ENCODE measurements around the gene GIT2.
"Not testable (repeated sequence)": the region's sequence is repeated elsewhere in the genome, so short reads cannot be mapped to it uniquely, and the experiment has no call there.

Gene GIT2

DNA sequence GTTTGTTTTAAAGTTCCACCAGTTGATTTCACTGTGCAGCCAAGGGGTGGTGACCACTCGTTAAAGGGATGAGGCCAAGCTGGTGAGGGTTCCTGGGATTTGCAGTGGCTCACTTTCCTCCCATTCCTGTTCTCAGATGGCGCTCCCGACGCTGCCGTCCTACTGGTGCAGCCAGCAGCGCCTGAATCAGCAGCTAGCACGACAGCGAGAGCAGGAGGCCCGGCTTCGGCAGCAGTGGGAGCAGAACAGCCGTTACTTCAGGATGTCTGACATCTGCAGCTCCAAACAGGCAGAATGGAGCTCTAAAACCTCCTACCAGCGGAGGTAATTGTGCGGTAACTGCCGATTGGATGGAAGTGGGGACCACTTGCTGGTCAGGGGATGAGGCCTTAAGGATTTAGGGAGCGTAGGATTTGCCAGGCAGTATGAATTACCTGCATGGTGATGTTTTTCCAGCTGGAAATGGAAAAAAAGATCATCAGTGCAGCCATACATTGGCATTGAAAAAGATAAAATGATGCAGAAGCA lies 93.2 kb downstream of the GIT2 start:
- H3K27me3 ChIP-seq (ENCODE audit: low read depth), result no peaks in the 10 kb centered on the region
- in situ Hi-C loops (cut with MboI; ENCODE audit: low sequenced_read_pairs), result no loop called here
- H3K36me3 ChIP-seq (replicated peaks), result peaks cover 47% of the 10 kb centered on the region
- no peaks in the 10 kb centered on the region for H3K9me3 ChIP-seq
- H3K4me3 ChIP-seq, result no peak overlapping the region
- peaks cover 18% of the 10 kb centered on the region for H3K4me1 ChIP-seq
- no peak for DNase-seq (ENCODE audit: low spot score in 2 of 2)

DNA sequence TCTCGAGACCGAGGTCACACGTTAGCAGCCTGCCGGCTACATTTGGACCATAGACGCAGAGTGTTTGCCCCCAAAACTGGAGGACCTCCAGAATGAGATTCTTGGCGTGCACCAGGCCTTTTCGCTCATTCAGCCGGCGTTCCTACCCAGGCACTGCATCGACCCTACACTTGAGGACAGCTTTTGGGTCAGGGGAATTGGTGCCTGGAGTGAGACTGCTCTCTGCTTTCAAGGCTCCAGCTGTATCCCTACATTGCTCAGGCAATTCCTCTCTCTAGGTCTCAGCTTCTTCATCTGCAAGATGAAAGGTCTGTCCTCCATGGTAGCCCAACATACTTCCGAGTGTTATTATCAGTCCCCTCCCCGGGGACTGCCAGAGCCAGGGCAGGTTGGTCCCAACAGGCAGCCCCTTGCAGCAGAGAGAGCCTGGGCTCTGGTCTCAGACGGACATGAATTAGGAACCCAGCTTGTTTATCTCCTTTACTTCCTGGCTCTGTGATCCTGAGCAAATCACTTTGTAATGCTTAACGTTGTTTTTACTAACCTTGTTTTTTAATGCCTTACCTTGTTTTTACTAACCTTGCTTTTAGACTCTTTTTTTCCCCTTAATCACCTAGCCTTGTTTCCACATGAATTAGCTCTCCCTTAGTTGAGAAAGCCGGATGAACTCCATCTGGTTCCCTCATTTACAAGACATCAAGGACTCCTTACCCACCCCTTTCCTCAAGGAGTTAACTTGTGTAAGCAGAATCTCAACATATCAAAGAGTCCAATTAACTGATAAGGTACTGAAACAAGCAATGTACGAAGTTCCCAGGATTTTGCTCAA lies 95.2 kb downstream of the GIT2 start:
- no peaks in the 10 kb centered on the region for H3K27me3 ChIP-seq (ENCODE audit: low read depth)
- H3K9me3 ChIP-seq, result no peaks in the 10 kb centered on the region
- H3K36me3 ChIP-seq (replicated peaks), result peaks cover 28% of the 10 kb centered on the region
- DNase-seq (ENCODE audit: low spot score in 2 of 2), result peak; percentile 29 to 50
- H3K4me1 ChIP-seq, result peaks cover 18% of the 10 kb centered on the region
- peak overlapping the region; percentile 60 for H3K4me3 ChIP-seq
- in situ Hi-C loops (cut with MboI; ENCODE audit: low sequenced_read_pairs), result no loop called here

DNA sequence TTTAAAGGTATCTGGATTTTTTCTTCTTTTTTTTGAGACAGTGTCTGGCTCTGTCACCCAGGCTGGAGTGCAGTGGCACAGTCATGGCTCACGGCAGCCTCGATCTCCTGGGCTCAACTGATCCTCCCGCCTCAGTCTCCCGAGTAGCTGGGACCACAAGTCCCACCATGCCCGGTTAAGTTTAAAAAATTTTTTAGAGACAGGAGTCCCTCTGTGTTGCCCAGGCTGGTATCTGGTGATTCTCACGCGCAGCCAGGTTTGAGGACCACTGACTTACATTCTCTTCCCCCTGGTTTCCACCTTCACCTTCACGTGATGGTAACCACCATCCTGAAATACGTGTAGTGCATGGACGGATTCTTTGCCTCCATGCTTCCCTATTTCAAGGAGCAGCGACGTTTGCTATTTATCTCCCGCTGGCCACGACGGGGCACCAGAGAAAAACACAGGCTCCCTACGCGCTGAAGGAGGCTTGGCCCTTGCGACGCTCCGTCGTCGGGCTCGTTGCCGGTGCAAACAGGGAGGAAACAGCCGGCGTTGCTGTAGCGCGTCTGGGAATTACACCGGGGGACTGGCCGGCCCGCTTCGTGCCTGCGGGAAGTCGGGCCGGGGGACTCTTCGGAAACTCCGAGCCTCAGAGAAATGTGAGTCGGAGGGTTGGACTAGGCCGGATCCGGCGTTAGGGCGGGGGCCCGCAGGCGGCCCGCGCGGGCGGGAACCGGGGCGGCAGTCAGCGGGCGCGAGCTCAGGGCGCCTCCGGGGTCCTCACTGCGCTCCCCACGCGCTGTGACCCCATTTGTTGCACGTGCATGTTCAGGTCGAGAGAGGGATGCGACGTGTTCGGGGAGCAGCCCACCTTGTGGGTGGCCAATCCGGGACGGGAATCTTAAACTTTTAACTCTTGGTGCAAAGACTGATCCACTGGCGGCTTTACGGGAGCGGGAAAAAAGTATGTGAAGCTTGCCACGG lies 96.1 kb downstream of the GIT2 start, which contains the start of gene TCHP:
Gene TCHP (plus strand): TSS at position 492 of the 969 bp plus-strand sequence. CDS start 2,753 bp downstream, outside the sequence.
- peaks cover 18% of the 10 kb centered on the region for H3K4me1 ChIP-seq
- in situ Hi-C loops (cut with MboI; ENCODE audit: low sequenced_read_pairs), result no loop called here
- no peaks in the 10 kb centered on the region for H3K9me3 ChIP-seq
- no peaks in the 10 kb centered on the region for H3K27me3 ChIP-seq (ENCODE audit: low read depth)
- DNase-seq (ENCODE audit: low spot score in 2 of 2), result peak; percentile 67 to 82
- H3K4me3 ChIP-seq, result peak within 1 kb of the TSS; percentile 60
- H3K36me3 ChIP-seq (replicated peaks), result peaks cover 22% of the 10 kb centered on the region

DNA sequence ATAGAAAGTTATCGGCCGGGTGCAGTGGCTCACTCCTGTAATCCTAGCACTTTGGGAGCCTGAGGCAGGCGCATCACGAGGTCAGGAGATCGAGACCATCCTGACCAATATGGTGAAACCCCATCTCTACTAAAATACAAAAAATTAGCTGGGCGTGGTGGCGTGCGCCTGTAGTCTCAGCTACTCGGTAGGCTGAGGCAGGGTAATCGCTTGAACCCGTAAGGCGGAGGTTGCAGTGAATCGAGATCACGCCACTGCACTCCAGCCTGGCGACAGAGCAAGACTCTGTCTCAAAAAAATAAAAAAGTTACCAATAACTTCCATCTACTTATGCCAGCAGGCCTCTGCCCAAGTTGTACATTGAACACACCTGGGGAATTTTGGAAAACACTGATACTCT lies 96.8 kb downstream of the GIT2 start:
- H3K27me3 ChIP-seq (ENCODE audit: low read depth); DNase-seq (ENCODE audit: low spot score in 2 of 2); in situ Hi-C loops (cut with MboI; ENCODE audit: low sequenced_read_pairs); H3K9me3 ChIP-seq: not testable (repeated sequence)
- Histone ChIP-seq H3K4me3 (peak overlapping the region; percentile 60; the same call in 1 of the 2 replicates), H3K4me1 (peaks cover 18% of the 10 kb centered on the region), H3K36me3 (replicated peaks) (peaks cover 15% of the 10 kb centered on the region)

DNA sequence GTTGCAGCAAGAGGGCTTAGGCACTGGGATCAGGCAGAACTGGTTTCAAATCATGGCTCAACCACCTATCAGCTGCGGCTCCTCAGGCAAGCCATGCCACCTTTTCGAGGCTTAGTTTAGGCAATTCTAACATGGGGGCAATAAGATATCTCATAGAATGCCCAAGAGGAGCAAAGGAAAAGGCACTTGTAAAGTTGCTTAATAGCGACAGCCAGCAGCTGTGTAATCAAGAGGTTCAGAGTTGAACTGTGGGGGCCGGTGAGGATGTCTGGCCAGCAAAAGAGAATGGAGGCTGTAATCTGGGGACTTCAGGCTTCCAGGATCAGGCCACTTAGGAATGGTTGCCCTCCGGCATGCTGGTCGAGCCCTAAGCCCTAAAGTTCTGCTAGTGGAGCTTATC lies 99.1 kb downstream of the GIT2 start:
- no peak for DNase-seq (ENCODE audit: low spot score in 2 of 2)
- H3K4me1 ChIP-seq, result peaks cover 18% of the 10 kb centered on the region
- H3K36me3 ChIP-seq (replicated peaks), result no peaks in the 10 kb centered on the region
- H3K9me3 ChIP-seq, result no peaks in the 10 kb centered on the region
- in situ Hi-C loops (cut with MboI; ENCODE audit: low sequenced_read_pairs), result no loop called here
- no peak overlapping the region for H3K4me3 ChIP-seq
- H3K27me3 ChIP-seq (ENCODE audit: low read depth), result no peaks in the 10 kb centered on the region

DNA sequence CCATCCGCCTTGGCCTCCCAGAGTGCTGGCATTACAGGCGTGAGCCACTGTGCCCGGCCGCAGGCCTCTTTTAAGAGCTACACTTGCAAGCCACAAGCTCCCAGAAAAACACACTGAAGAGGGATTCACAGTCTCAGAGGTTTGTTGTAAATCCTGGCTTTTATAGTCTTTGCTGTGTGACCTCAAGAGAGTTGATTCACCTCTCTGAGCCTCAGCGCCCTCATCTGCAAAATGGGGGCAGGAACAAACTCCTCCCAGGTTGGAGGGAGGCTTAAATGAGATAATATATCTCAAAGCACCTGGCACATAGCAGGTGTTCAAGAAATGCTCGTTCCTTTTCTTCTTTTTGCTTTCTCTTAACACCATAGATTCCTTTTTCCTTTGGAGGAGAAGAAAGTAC lies 100.0 kb downstream of the GIT2 start:
- H3K4me3 ChIP-seq, result no peak overlapping the region
- no peaks in the 10 kb centered on the region for H3K27me3 ChIP-seq (ENCODE audit: low read depth)
- no peaks in the 10 kb centered on the region for H3K36me3 ChIP-seq (replicated peaks)
- in situ Hi-C loops (cut with MboI; ENCODE audit: low sequenced_read_pairs), result no loop called here
- no peak for DNase-seq (ENCODE audit: low spot score in 2 of 2)
- peaks cover 10% of the 10 kb centered on the region for H3K4me1 ChIP-seq
- H3K9me3 ChIP-seq, result no peaks in the 10 kb centered on the region

DNA sequence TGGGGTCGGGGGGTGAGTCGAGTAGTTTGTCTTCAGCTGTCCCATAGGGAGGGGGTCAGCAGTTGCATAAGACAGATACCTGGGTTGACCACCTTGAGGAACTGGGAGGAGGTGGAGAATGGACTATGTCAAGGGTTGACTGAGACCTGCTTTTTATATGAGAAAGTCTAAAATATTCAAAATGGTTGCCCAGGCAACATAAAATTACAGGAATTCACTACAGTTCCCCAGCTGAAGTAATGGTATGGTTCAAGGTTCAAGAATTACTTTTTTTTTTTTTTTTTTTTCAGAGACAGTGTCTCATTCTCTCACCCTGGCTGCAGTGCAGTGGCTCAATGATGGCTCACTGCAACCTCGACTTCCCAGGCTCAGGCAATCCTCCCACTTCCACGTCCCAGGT lies 101.2 kb downstream of the GIT2 start:
- Histone ChIP-seq H3K9me3 (no peaks in the 10 kb centered on the region), H3K4me1 (peaks cover 5% of the 10 kb centered on the region; the same call in 1 of the 2 replicates), H3K27me3 (ENCODE audit: low read depth) (no peaks in the 10 kb centered on the region)

DNA sequence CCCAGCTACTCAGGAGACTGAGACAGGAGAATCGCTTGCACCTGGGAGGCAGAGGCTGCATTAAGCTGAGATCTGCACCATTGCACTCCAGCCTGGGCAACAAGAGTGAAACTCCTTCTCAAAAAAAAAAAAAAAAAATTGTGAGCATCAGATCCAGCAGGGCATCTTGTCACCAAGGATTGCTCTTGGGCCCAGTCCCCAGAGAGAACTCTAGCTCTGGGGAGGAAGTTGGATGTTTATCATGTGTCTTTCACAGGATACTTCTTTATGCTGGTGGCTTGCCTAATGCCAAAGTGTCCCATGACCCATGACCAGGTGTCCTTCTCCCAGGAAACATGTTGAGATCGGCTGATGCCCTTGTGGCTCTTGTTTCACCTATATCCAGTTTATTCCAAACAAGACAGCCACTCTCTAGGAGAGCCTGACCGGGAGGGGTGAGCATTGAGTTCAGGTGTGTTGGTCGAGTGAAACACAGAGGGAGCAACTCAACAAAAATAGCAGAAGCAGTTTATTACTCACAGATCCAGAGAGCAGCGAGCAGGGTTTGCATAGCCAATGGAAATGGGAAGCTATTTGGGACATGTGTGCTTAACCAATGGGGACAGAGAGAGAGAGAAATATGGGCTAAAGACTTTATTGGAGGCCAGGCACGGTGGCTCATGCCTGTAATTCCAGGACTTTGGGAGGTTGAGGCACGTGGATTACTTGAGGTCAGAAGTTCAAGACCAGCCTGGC lies 102.7 kb downstream of the GIT2 start:
- DNase-seq (ENCODE audit: low spot score in 2 of 2), result no peak

More for the DNA sequence above, 101.2 kb downstream of the GIT2 start:
- Histone ChIP-seq H3K4me3 (no peak overlapping the region), H3K36me3 (replicated peaks) (no peaks in the 10 kb centered on the region)
- DNase-seq (ENCODE audit: low spot score in 2 of 2), result no peak
- in situ Hi-C loops (cut with MboI; ENCODE audit: low sequenced_read_pairs), result no loop called here

DNA sequence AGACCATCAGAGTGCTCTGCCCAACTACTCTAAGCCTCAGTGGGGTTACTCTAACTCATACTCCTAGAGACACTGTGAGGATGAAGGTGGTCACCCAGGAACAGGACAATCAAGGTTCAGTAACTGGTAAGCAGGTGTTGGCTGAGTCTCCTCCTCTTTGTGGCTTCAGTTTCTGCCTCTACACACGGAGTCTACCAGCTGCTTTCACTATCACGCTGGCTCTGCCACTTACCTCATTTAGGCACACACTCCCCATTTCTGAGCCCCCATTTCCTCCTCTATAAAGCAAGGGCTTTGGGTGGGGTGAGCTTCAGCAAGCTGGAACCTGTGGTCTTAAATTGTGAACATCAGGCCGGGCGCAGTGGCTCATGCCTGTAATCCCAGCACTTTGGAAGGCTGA lies 103.4 kb downstream of the GIT2 start:
- in situ Hi-C loops (cut with MboI; ENCODE audit: low sequenced_read_pairs), result no loop called here

More for the DNA sequence above, 102.7 kb downstream of the GIT2 start:
- in situ Hi-C loops (cut with MboI; ENCODE audit: low sequenced_read_pairs), result no loop called here
- Histone ChIP-seq H3K27me3 (ENCODE audit: low read depth) (no peaks in the 10 kb centered on the region), H3K36me3 (replicated peaks) (no peaks in the 10 kb centered on the region), H3K4me3 (no peak overlapping the region), H3K9me3 (no peaks in the 10 kb centered on the region), H3K4me1 (no peaks in the 10 kb centered on the region)

DNA sequence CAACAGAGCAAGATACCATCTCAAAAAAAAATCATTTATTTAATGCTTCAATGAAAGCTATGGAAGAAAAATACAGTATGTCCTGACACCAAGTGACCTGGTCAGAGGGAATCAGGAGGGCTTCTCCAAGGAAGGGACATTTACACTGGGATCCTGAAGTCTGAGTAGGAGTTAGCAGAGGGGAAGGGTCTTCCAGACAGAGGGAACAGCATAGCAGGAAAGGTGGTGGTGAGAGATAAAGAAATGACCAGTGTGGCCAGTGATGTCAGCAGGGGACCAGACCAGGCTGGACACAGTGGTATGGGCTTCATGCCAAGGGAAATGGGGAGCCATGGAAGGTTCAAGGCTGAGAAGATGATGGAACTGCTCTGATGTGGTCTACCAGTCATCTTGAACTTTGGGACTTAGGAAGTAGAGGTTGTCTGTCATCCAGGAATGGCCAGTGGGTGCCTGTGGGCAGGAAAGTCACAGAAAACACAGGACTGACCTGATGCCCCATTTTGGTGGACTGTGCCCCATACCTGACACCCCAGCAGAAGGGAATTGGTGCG lies 103.9 kb downstream of the GIT2 start:
- Histone ChIP-seq H3K36me3 (replicated peaks) (no peaks in the 10 kb centered on the region), H3K9me3 (no peaks in the 10 kb centered on the region), H3K4me3 (no peak overlapping the region), H3K27me3 (ENCODE audit: low read depth) (no peaks in the 10 kb centered on the region), H3K4me1 (no peaks in the 10 kb centered on the region)
- in situ Hi-C loops (cut with MboI; ENCODE audit: low sequenced_read_pairs), result no loop called here
- DNase-seq (ENCODE audit: low spot score in 2 of 2), result no peak

More for the DNA sequence above, 103.4 kb downstream of the GIT2 start:
- no peak for DNase-seq (ENCODE audit: low spot score in 2 of 2)
- no peaks in the 10 kb centered on the region for H3K27me3 ChIP-seq (ENCODE audit: low read depth)
- no peaks in the 10 kb centered on the region for H3K4me1 ChIP-seq
- no peaks in the 10 kb centered on the region for H3K9me3 ChIP-seq
- H3K4me3 ChIP-seq, result no peak overlapping the region
- no peaks in the 10 kb centered on the region for H3K36me3 ChIP-seq (replicated peaks)

DNA sequence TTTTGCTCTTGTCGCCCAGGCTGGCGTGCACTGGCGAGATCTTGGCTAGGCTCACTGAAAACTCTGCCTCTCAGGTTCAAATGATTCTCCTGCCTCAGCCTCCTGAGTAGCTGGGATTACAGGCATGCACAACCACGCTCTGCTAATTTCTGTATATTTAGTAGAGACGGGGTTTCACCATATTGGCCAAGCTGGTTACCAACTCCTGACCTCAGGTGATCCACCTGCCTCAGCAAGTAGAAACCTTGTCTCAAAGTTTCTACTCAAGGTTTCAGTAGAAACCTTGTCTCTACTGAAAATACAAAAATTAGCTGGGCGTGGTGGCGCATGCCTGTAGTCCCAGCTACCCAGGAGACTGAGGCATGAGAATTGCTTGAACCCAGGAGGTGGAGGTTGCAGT lies 104.4 kb downstream of the GIT2 start:
- in situ Hi-C loops (cut with MboI; ENCODE audit: low sequenced_read_pairs), result not testable (repeated sequence)

DNA sequence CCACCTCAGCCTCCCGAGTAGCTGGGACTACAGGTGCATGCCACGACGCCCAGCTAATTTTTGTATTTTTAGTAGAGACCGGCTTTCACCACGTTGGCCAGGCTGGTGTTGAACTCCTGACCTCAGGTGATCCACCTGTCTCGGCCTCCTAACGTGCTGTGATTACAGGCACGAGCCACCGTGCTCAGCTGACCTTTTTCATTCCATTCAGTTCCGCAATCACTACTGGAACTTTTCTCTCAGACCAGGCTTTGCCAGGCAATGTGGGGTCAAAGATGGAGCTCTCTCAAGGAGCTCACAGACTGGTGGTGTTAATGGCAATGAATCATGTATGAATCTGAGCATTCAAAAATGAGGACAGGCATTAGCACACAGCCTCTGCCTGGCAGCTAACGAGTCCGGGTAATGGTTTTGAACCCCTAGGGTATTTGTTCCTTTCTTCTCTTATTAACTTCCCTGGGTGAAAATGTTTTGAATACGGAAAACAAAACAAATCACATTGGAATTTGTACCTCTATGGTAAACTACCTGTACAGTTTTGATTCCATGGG lies 105.5 kb downstream of the GIT2 start:
- in situ Hi-C loops (cut with MboI; ENCODE audit: low sequenced_read_pairs), result no loop called here
- no peak for DNase-seq (ENCODE audit: low spot score in 2 of 2)
- Histone ChIP-seq H3K4me1 (no peaks in the 10 kb centered on the region), H3K36me3 (replicated peaks) (no peaks in the 10 kb centered on the region), H3K27me3 (ENCODE audit: low read depth) (no peaks in the 10 kb centered on the region), H3K4me3 (no peak overlapping the region), H3K9me3 (no peaks in the 10 kb centered on the region)

More for the DNA sequence above, 104.4 kb downstream of the GIT2 start:
- H3K9me3 ChIP-seq; H3K4me1 ChIP-seq; H3K4me3 ChIP-seq; H3K36me3 ChIP-seq (replicated peaks); H3K27me3 ChIP-seq (ENCODE audit: low read depth); DNase-seq (ENCODE audit: low spot score in 2 of 2): not testable (repeated sequence)

All from HAP-1 (cell line).